ENCODE measurements around the gene DAG1.

The DAG1 gene

GRCh38 chr3:49511639-49512038 is 41.6 kb downstream of the DAG1 start:
- no peak overlapping the region for H3K4me3 ChIP-seq (replicated peaks in 1 of 2; ENCODE audit: low read depth in 2 of 2, low read length in 2 of 2)

GRCh38 chr3:49512781-49513355 is 42.8 kb downstream of the DAG1 start:
- no peak overlapping the region for H3K4me3 ChIP-seq (replicated peaks in 1 of 2; ENCODE audit: low read depth in 2 of 2, low read length in 2 of 2)
- no peak for DNase-seq (ENCODE audit: low read depth in 2 of 2)
- no peak for TF ChIP-seq CTCF (IDR thresholded peaks at IDR 0.05; ENCODE audit: low read depth, low read length)

More at GRCh38 chr3:49511639-49512038, 41.6 kb downstream of the DAG1 start:
- no peak for DNase-seq (ENCODE audit: low read depth in 2 of 2)
- TF ChIP-seq CTCF (IDR thresholded peaks at IDR 0.05; ENCODE audit: low read depth, low read length) = no peak

- H3K4me3 ChIP-seq (replicated peaks in 1 of 2; ENCODE audit: low read depth in 2 of 2, low read length in 2 of 2) = no peak overlapping the region
- TF ChIP-seq CTCF (IDR thresholded peaks at IDR 0.05; ENCODE audit: low read depth, low read length) = no peak
- no peak for DNase-seq (ENCODE audit: low read depth in 2 of 2)
Observed at GRCh38 chr3:49513494-49514124, 43.5 kb downstream of the DAG1 start.

GRCh38 chr3:49518016-49518415 is 47.9 kb downstream of the DAG1 start:
- TF ChIP-seq CTCF (IDR thresholded peaks at IDR 0.05; ENCODE audit: low read depth, low read length) = no peak
- no peak overlapping the region for H3K4me3 ChIP-seq (replicated peaks in 1 of 2; ENCODE audit: low read depth in 2 of 2, low read length in 2 of 2)
- DNase-seq (ENCODE audit: low read depth in 2 of 2) = no peak

- no peak overlapping the region for H3K4me3 ChIP-seq (replicated peaks in 1 of 2; ENCODE audit: low read depth in 2 of 2, low read length in 2 of 2)
- TF ChIP-seq CTCF (IDR thresholded peaks at IDR 0.05; ENCODE audit: low read depth, low read length) = no peak
- no peak for DNase-seq (ENCODE audit: low read depth in 2 of 2)
Observed at GRCh38 chr3:49518441-49518840, 48.4 kb downstream of the DAG1 start.

GRCh38 chr3:49519296-49519695 is 49.2 kb downstream of the DAG1 start:
- peak in 1 of 2 donors; percentile 11 for DNase-seq (ENCODE audit: low read depth in 2 of 2)
- TF ChIP-seq CTCF (IDR thresholded peaks at IDR 0.05; ENCODE audit: low read depth, low read length) = no peak
- no peak overlapping the region for H3K4me3 ChIP-seq (replicated peaks in 1 of 2; ENCODE audit: low read depth in 2 of 2, low read length in 2 of 2)

Data from cardiac fibroblast (primary cell).